H9 (cell line): ENCODE data around the gene ATP1A3. TPM values are rescaled to one million over a fixed set of nuclear protein-coding genes. Genes with fewer than 3 reads are reported as not detected.
A peak's percentile ranks its signal among the peaks of the same experiment; 100 is the strongest.

Source experiments
- DNase-seq: peaks from one replicate; pipeline ENCODE4 v3.0.0-alpha.2; 2017
- H2AFZ ChIP-seq: one replicate; pipeline ENCODE4 v1.6.1; 2013; ENCODE audit warnings: mild to moderate bottlenecking, low read length, control low read depth, moderate library complexity
- H2AK5ac ChIP-seq: 2 replicates; pipeline ENCODE4 v1.6.1; 2013; ENCODE audit warnings: low read length, control low read depth, mixed read lengths; ENCODE audit not compliant: insufficient read length
- H2BK120ac ChIP-seq: one replicate; pipeline ENCODE4 v1.6.1; 2013; ENCODE audit warnings: low read depth, mild to moderate bottlenecking, low read length, control low read depth, inconsistent platforms; ENCODE audit not compliant: poor library complexity, severe bottlenecking
- H2BK12ac ChIP-seq: 2 replicates; pipeline ENCODE4 v1.6.1; 2013; ENCODE audit warnings: low read length, control low read depth, mixed read lengths, low read depth; ENCODE audit not compliant: insufficient read length
- H2BK15ac ChIP-seq: 2 replicates; pipeline ENCODE4 v1.6.1; 2013; ENCODE audit warnings: low read depth, low read length, control low read depth
- H2BK20ac ChIP-seq: one replicate; pipeline ENCODE4 v1.6.1; 2013; ENCODE audit warnings: low read depth, mild to moderate bottlenecking, low read length, control low read depth, inconsistent platforms; ENCODE audit not compliant: poor library complexity, severe bottlenecking
- H2BK5ac ChIP-seq: 2 replicates; pipeline ENCODE4 v1.6.1; 2013; ENCODE audit warnings: low read length, control low read depth, mixed read lengths; ENCODE audit not compliant: insufficient read length
- H3K14ac ChIP-seq: 2 replicates; pipeline ENCODE4 v1.6.1; 2013; ENCODE audit warnings: low read length, control low read depth; ENCODE audit not compliant: insufficient read depth
- H3K18ac ChIP-seq: 2 replicates; pipeline ENCODE4 v1.6.1; 2013; ENCODE audit warnings: low read depth, mild to moderate bottlenecking, mixed read lengths, low read length, control low read depth; ENCODE audit not compliant: insufficient read length
- H3K23ac ChIP-seq: 2 replicates; pipeline ENCODE4 v1.6.1; 2013; ENCODE audit warnings: low read length, control low read depth, mixed read lengths, low read depth; ENCODE audit not compliant: insufficient read length
- H3K23me2 ChIP-seq: 2 replicates; pipeline ENCODE4 v1.6.1; 2013; ENCODE audit warnings: low read depth, mild to moderate bottlenecking, mixed read lengths, low read length, control low read depth; ENCODE audit not compliant: insufficient read length, poor library complexity, severe bottlenecking
- H3K27ac ChIP-seq: 2 replicates; pipeline ENCODE4 v1.5.1; 2013; ENCODE audit warnings: low read length, control low read depth, mixed read lengths, low read depth; ENCODE audit not compliant: insufficient read length
- H3K27me3 ChIP-seq: 2 replicates; pipeline ENCODE4 v1.6.1; 2013; ENCODE audit warnings: low read length, control low read depth, inconsistent platforms; ENCODE audit not compliant: insufficient read depth
- H3K4ac ChIP-seq: 2 replicates; pipeline ENCODE4 v1.6.1; 2013; ENCODE audit warnings: low read depth, mild to moderate bottlenecking, control low read depth, inconsistent platforms, low read length, moderate library complexity
- H3K4me1 ChIP-seq: 2 replicates; pipeline ENCODE4 v1.6.1; 2013; ENCODE audit warnings: low read length, control low read depth, inconsistent platforms; ENCODE audit not compliant: insufficient read depth
- H3K4me2 ChIP-seq: 2 replicates; pipeline ENCODE4 v1.6.1; 2013; ENCODE audit warnings: low read length, control low read depth, mixed read lengths; ENCODE audit not compliant: insufficient read length, insufficient read depth
- H3K56ac ChIP-seq: 2 replicates; pipeline ENCODE4 v1.6.1; 2013; ENCODE audit warnings: low read depth, mild to moderate bottlenecking, mixed read lengths, low read length, control low read depth; ENCODE audit not compliant: insufficient read length
- H3K79me1 ChIP-seq: 2 replicates; pipeline ENCODE4 v1.6.1; 2013; ENCODE audit warnings: low read depth, mild to moderate bottlenecking, moderate library complexity, low read length, control low read depth, inconsistent platforms; ENCODE audit not compliant: insufficient read depth, poor library complexity, severe bottlenecking
- H3K79me2 ChIP-seq: 2 replicates; pipeline ENCODE4 v1.6.1; 2013; ENCODE audit warnings: low read length, control low read depth, inconsistent platforms; ENCODE audit not compliant: insufficient read depth
- H3K9ac ChIP-seq: 2 replicates; pipeline ENCODE4 v1.6.1; 2013; ENCODE audit warnings: low read length, control low read depth, mixed read lengths; ENCODE audit not compliant: insufficient read length; ENCODE audit errors: extremely low read depth
- H3K9me3 ChIP-seq: one replicate; pipeline ENCODE4 v1.6.1; 2013; ENCODE audit warnings: low read depth, low read length, inconsistent platforms; ENCODE audit not compliant: control insufficient read depth
- H3T11ph ChIP-seq: one replicate; pipeline ENCODE4 v1.6.1; 2013; ENCODE audit warnings: mild to moderate bottlenecking, low read length, control low read depth, inconsistent platforms
- H4K20me1 ChIP-seq: one replicate; pipeline ENCODE4 v1.6.1; 2013; ENCODE audit not compliant: control insufficient read depth, insufficient read length, insufficient read depth
- H4K5ac ChIP-seq: 2 replicates; pipeline ENCODE4 v1.6.1; 2013; ENCODE audit warnings: low read depth, mild to moderate bottlenecking, mixed read lengths, low read length, control low read depth; ENCODE audit not compliant: insufficient read length
- H4K8ac ChIP-seq: replicated peaks from 2 replicates; pipeline ENCODE4 v1.6.1; 2013; ENCODE audit warnings: low read length, control low read depth, mixed read lengths, low read depth; ENCODE audit not compliant: insufficient read length
- H4K91ac ChIP-seq: 2 replicates; pipeline ENCODE4 v1.6.1; 2013; ENCODE audit warnings: low read depth, mild to moderate bottlenecking, moderate library complexity, mixed read lengths, low read length, control low read depth; ENCODE audit not compliant: insufficient read length
- H3K27ac Mint-ChIP-seq, 3 experiments: 2 replicates in 2 of 3; 3 replicates in 1 of 3; pipeline ENCODE4 v1.8.0; 2020 to 2021; ENCODE audit warnings: mixed read lengths in 3 of 3, mild to moderate bottlenecking in 1 of 3, moderate library complexity in 1 of 3
- H3K27me3 Mint-ChIP-seq: 2 replicates; pipeline ENCODE4 v1.8.0; 2021; ENCODE audit warnings: low read depth, mild to moderate bottlenecking, moderate library complexity, mixed read lengths
- H3K36me3 Mint-ChIP-seq, 3 experiments: 2 replicates in 2 of 3; 3 replicates in 1 of 3; pipeline ENCODE4 v1.8.0; 2020 to 2021; ENCODE audit warnings: low read depth in 3 of 3, mixed read lengths in 3 of 3; ENCODE audit not compliant: insufficient read depth in 1 of 3
- H3K4me1 Mint-ChIP-seq, 2 experiments: 2 replicates each; pipeline ENCODE4 v1.8.0; 2020; ENCODE audit warnings: mixed read lengths in 2 of 2
- H3K4me3 Mint-ChIP-seq, 2 experiments: 2 replicates in 1 of 2; 3 replicates in 1 of 2; pipeline ENCODE4 v1.8.0; 2020 to 2021; ENCODE audit warnings: mild to moderate bottlenecking in 2 of 2, mixed read lengths in 2 of 2, moderate library complexity in 1 of 2
- H3K9me3 Mint-ChIP-seq, 2 experiments: 2 replicates in 1 of 2; 3 replicates in 1 of 2; pipeline ENCODE4 v1.8.0; 2020; ENCODE audit warnings: mild to moderate bottlenecking in 2 of 2, mixed read lengths in 2 of 2, moderate library complexity in 1 of 2
- WGBS: extraction: QIAGEN DNeasy Blood & Tissue Kit; methylation state at CpG from one replicate; pipeline ENCODE4 v1.1.7; 2013; ENCODE audit warnings: missing lambda C conversion rate, low lambda C conversion rate, mixed read lengths; ENCODE audit not compliant: insufficient read length; ENCODE audit errors: extremely low coverage; 5-methylcytosine and 5-hydroxymethylcytosine counted together
- total RNA-seq: library from RNA; stranded (reverse); gene quantifications from 2 replicates; pipeline ENCODE4 v1.2.1, GENCODE V29; 2021
- TF ChIP-seq, protein P1 (sequence below): fragments of 200-600 bp; sonication (generic); conservative IDR thresholded peaks from 3 replicates; pipeline ENCODE4 v1.8.0; 2021; ENCODE audit warnings: antibody characterized with exemption, mild to moderate bottlenecking

ATP1A3 gene
- total RNA-seq, 1 experiment from 2014 or later: 11.6 TPM

DNA sequence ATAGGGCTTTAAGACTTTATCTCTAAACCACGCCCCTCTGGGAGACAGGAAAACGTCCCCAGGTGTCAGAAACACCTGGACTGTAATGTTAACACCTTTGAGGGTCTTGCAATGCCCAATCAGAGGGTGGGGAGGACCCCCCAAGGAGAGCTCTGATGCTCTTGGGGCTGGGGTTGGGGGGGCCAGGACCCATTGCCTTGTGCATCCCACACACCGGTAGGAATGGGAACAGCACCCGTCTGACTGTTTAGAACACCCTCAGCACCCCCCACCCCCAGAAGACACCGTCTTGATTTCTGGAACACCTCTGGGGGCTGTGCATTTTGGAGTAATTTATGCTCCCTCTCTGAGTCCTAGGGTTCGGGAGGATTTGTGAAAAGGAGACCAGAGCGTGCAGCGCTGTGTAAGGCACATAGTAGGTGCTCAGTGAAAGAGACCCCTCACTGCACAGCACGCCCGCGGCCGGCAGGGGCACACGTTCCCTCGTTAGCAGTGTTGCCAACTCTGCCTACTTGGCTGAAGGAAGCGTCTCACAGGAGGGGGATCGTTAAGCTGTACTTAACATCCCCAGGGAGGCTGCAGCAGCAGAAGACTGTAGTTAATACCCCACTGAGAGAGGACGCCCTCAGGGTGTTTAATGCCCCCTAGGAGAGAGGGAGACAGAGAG is 63.0 kb downstream of the ATP1A3 start:
- H3K4me1 ChIP-seq: peaks cover 5% of the 10 kb centered on the region; the same call in 1 of the 2 replicates
- no peaks in the 10 kb centered on the region; the same call in none of the 2 replicates for H3K27me3 Mint-ChIP-seq
- no peaks in the 10 kb centered on the region for H4K20me1 ChIP-seq

More for the DNA sequence above, 63.0 kb downstream of the ATP1A3 start:
- H3K79me2 ChIP-seq: no peaks in the 10 kb centered on the region
- TF ChIP-seq, protein P1, sequence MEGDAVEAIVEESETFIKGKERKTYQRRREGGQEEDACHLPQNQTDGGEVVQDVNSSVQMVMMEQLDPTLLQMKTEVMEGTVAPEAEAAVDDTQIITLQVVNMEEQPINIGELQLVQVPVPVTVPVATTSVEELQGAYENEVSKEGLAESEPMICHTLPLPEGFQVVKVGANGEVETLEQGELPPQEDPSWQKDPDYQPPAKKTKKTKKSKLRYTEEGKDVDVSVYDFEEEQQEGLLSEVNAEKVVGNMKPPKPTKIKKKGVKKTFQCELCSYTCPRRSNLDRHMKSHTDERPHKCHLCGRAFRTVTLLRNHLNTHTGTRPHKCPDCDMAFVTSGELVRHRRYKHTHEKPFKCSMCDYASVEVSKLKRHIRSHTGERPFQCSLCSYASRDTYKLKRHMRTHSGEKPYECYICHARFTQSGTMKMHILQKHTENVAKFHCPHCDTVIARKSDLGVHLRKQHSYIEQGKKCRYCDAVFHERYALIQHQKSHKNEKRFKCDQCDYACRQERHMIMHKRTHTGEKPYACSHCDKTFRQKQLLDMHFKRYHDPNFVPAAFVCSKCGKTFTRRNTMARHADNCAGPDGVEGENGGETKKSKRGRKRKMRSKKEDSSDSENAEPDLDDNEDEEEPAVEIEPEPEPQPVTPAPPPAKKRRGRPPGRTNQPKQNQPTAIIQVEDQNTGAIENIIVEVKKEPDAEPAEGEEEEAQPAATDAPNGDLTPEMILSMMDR: peak; percentile 85
- H3K14ac ChIP-seq: no peak overlapping the region
- no peak overlapping the region for H3K56ac ChIP-seq
- no peak overlapping the region for H3K18ac ChIP-seq
- H3K23me2 ChIP-seq: peaks cover 2% of the 10 kb centered on the region
- H2BK20ac ChIP-seq: no peak overlapping the region
- Mint-ChIP-seq H3K4me3 (no peak overlapping the region; a peak in 1 of 5 replicates), H3K27ac (no peak overlapping the region), H3K36me3 (no peaks in the 10 kb centered on the region), H3K9me3 (peaks cover 0 to 3% of the 10 kb centered on the region in 2 experiments; a peak in 3 of 5 replicates), H3K4me1 (peaks cover 24 to 54% of the 10 kb centered on the region in 2 experiments)
- no peak overlapping the region for H4K5ac ChIP-seq
- no peak overlapping the region for H2BK120ac ChIP-seq
- no peak overlapping the region for H3K23ac ChIP-seq
- no peak overlapping the region for H2BK12ac ChIP-seq
- H3K27me3 ChIP-seq: peaks cover 86% of the 10 kb centered on the region
- WGBS: no CpG with 5 or more reads among the region's 17 CpGs
- DNase-seq: peak; percentile 84
- H3T11ph ChIP-seq: no peak overlapping the region
- no peak overlapping the region for H4K8ac ChIP-seq
- no peak overlapping the region for H2BK5ac ChIP-seq
- no peaks in the 10 kb centered on the region for H3K9me3 ChIP-seq
- H3K9ac ChIP-seq: no peak overlapping the region
- H3K79me1 ChIP-seq: no peaks in the 10 kb centered on the region
- no peak overlapping the region for H3K27ac ChIP-seq
- H2AK5ac ChIP-seq: no peak overlapping the region
- no peak overlapping the region for H3K4me2 ChIP-seq
- H2AFZ ChIP-seq: no peak overlapping the region
- H2BK15ac ChIP-seq: no peak overlapping the region
- no peak overlapping the region for H3K4ac ChIP-seq
- H4K91ac ChIP-seq: no peak overlapping the region
